Tibial nerve (tissue), 4 donors: ENCODE data around the gene ZMYND12. TPM values are rescaled to one million over a fixed set of nuclear protein-coding genes. Genes with fewer than 3 reads are reported as not detected.

Experiments used
- DNase-seq, 2 donors: peaks; one replicate each; pipeline ENCODE4 v3.0.0-alpha.2; 2019; ENCODE audit warnings: low spot score in 2 of 2
- H3K27ac ChIP-seq, 4 donors: fragments of 200-600 bp; sonication (generic) in 3 of 4; one replicate each; pipeline ENCODE4 v1.5.1; 2017 to 2019; ENCODE audit warnings: mild to moderate bottlenecking in 1 of 4
- H3K27me3 ChIP-seq, 2 donors: fragments of 200-600 bp; sonication (generic) in 1 of 2; one replicate each; pipeline versions ENCODE4 v1.5.1 to v1.6.0; 2017 to 2019
- H3K36me3 ChIP-seq, 3 donors: fragments of 200-600 bp; sonication (generic); one replicate each; pipeline ENCODE4 v1.5.1; 2018 to 2019
- H3K4me1 ChIP-seq, 4 donors: fragments of 200-600 bp; sonication (generic) in 3 of 4; one replicate each; pipeline ENCODE4 v1.5.1; 2017 to 2019
- H3K4me3 ChIP-seq, 4 donors: fragments of 200-600 bp; sonication (generic) in 3 of 4; one replicate each; pipeline ENCODE4 v1.5.1; 2017 to 2019; ENCODE audit warnings: mild to moderate bottlenecking in 1 of 4, moderate library complexity in 1 of 4
- H3K9me3 ChIP-seq, 4 donors: fragments of 200-600 bp; sonication (generic) in 3 of 4; one replicate each; pipeline ENCODE4 v1.5.1; 2017 to 2019
- CTCF ChIP-seq, 5 experiments: fragments of 200-600 bp in 3 of 5; fragments of 450-650 bp in 2 of 5; sonication (generic) in 3 of 5; IDR thresholded peaks; one replicate each; pipeline ENCODE4 v1.5.1; 2016 to 2019; ENCODE audit warnings: antibody characterized with exemption in 5 of 5, mild to moderate bottlenecking in 3 of 5, moderate library complexity in 2 of 5
- EP300 ChIP-seq, 2 donors: sonication (generic); formaldehyde crosslinking; IDR thresholded peaks; one replicate each; pipeline ENCODE4 v1.6.1; 2017; ENCODE audit warnings: antibody characterized with exemption in 2 of 2, mild to moderate bottlenecking in 1 of 2
- POLR2A ChIP-seq, 2 donors: fragments of 450-650 bp; IDR thresholded peaks; one replicate each; pipeline ENCODE4 v1.6.1; 2017; ENCODE audit warnings: antibody characterized with exemption in 2 of 2, mild to moderate bottlenecking in 2 of 2, moderate library complexity in 2 of 2
- WGBS, 2 donors: methylation state at CpG; one replicate each; pipeline ENCODE4 v1.1.5; 2018; 5-methylcytosine and 5-hydroxymethylcytosine counted together
- total RNA-seq, 4 donors: library from RNA; depleted of rRNA; stranded (reverse); fragments of >200 nt; gene quantifications; one replicate each; pipeline ENCODE4 v1.1.0, GENCODE V29; 2016

Gene ZMYND12
- total RNA-seq, 4 donors from 2014 or later: 0.42 to 2.9 (median 1.3) TPM; not detected in 1

- Histone ChIP-seq H3K27me3 (no peaks in the 10 kb centered on the region), H3K36me3 (peaks cover 0 to 8% (median 0%) of the 10 kb centered on the region in 3 donors), H3K4me1 (no peaks in the 10 kb centered on the region), H3K9me3 (no peaks in the 10 kb centered on the region), H3K4me3 (no peak overlapping the region), H3K27ac (no peak overlapping the region)
- DNase-seq: no peak
- TF ChIP-seq CTCF (IDR thresholded peaks at IDR 0.05): no peak
- no peak for TF ChIP-seq POLR2A (IDR thresholded peaks at IDR 0.05)
- no peak for TF ChIP-seq EP300 (IDR thresholded peaks at IDR 0.05)
- WGBS, 2 donors: 76 to 93% methylated on average over 3 of the region's 3 CpGs
These were observed 25.3 kb downstream of the ZMYND12 start for GRCh38 chr1:42430286-42431135.

GRCh38 chr1:42429603-42430002 is 26.2 kb downstream of the ZMYND12 start:
- TF ChIP-seq EP300 (IDR thresholded peaks at IDR 0.05) (no peak), CTCF (IDR thresholded peaks at IDR 0.05) (no peak), POLR2A (IDR thresholded peaks at IDR 0.05) (no peak)
- DNase-seq: no peak
- no peaks in the 10 kb centered on the region for H3K4me1 ChIP-seq
- no peak overlapping the region for H3K27ac ChIP-seq
- no peaks in the 10 kb centered on the region for H3K9me3 ChIP-seq
- H3K4me3 ChIP-seq: no peak overlapping the region
- 65 to 68% methylated on average over 1 of the region's 1 CpG for WGBS, 2 donors
- no peaks in the 10 kb centered on the region for H3K27me3 ChIP-seq
- peaks cover 0 to under 1% (median 0%) of the 10 kb centered on the region in 3 donors for H3K36me3 ChIP-seq

- no peaks in the 10 kb centered on the region for H3K27me3 ChIP-seq
- H3K36me3 ChIP-seq: no peaks in the 10 kb centered on the region
- H3K27ac ChIP-seq: no peak overlapping the region
- WGBS, 2 donors: 59 to 76% methylated on average over 4 of the region's 4 CpGs
- H3K4me1 ChIP-seq: no peaks in the 10 kb centered on the region
- no peak overlapping the region for H3K4me3 ChIP-seq
- no peak for TF ChIP-seq POLR2A (IDR thresholded peaks at IDR 0.05)
- TF ChIP-seq CTCF (IDR thresholded peaks at IDR 0.05): no peak
- TF ChIP-seq EP300 (IDR thresholded peaks at IDR 0.05): no peak
- DNase-seq: no peak
- H3K9me3 ChIP-seq: no peaks in the 10 kb centered on the region
These were observed 28.6 kb downstream of the ZMYND12 start for GRCh38 chr1:42427240-42427639.

- no peak overlapping the region for H3K27ac ChIP-seq
- H3K4me1 ChIP-seq: peaks cover 0 to 16% (median 4%) of the 10 kb centered on the region in 4 donors
- H3K36me3 ChIP-seq: no peaks in the 10 kb centered on the region
- TF ChIP-seq CTCF (IDR thresholded peaks at IDR 0.05) (no peak), EP300 (IDR thresholded peaks at IDR 0.05) (no peak), POLR2A (IDR thresholded peaks at IDR 0.05) (no peak)
- 83 to 88% methylated on average over 4 of the region's 4 CpGs for WGBS, 2 donors
- no peak for DNase-seq
- no peak overlapping the region for H3K4me3 ChIP-seq
- H3K9me3 ChIP-seq: no peaks in the 10 kb centered on the region
- H3K27me3 ChIP-seq: no peaks in the 10 kb centered on the region
These were observed 31.6 kb downstream of the ZMYND12 start for GRCh38 chr1:42424201-42424600.

GRCh38 chr1:42423681-42424080 is 32.1 kb downstream of the ZMYND12 start:
- TF ChIP-seq POLR2A (IDR thresholded peaks at IDR 0.05) (no peak), CTCF (IDR thresholded peaks at IDR 0.05) (no peak), EP300 (IDR thresholded peaks at IDR 0.05) (no peak)
- Histone ChIP-seq H3K4me3 (no peak overlapping the region), H3K9me3 (no peaks in the 10 kb centered on the region), H3K27me3 (no peaks in the 10 kb centered on the region), H3K36me3 (no peaks in the 10 kb centered on the region), H3K4me1 (peaks cover 0 to 16% (median 4%) of the 10 kb centered on the region in 4 donors), H3K27ac (no peak overlapping the region)
- 88 to 89% methylated on average over 3 of the region's 3 CpGs for WGBS, 2 donors
- DNase-seq: no peak
